Loucy (cell line): Measurements from ENCODE around the gene NEIL3.

Experiments used
- CTCF ChIP-seq: fragments of 200-600 bp; sonication (generic); conservative IDR thresholded peaks from 2 replicates; pipeline ENCODE4 v1.5.1; 2014; ENCODE audit warnings: mild to moderate bottlenecking, antibody characterized with exemption, low read length
- EZH2phosphoT487 ChIP-seq: fragments of 200-600 bp; IDR thresholded peaks from 2 replicates; pipeline ENCODE4 v1.6.1; 2018; ENCODE audit warnings: antibody characterized with exemption, mild to moderate bottlenecking, moderate library complexity, borderline replicate concordance

GRCh38 chr4:177290780-177291179, 18.9 kb upstream of the NEIL3 start:
- TF ChIP-seq CTCF (no peak), EZH2phosphoT487 (no peak)
